GM11168 (cell line): ENCODE results near the gene FKBP6.
"Not testable (repeated sequence)": the region's sequence is repeated elsewhere in the genome, so short reads cannot be mapped to it uniquely, and the experiment has no call there.

Experiments used
- in situ Hi-C: fragments of 300-500 bp; cut with MboI; formaldehyde crosslinking; loops from one replicate; pipeline ENCODE4 v1.12.0; 2022; ENCODE audit warnings: low sequenced_read_pairs; ENCODE audit not compliant: unreplicated experiment

FKBP6 gene

GRCh38 chr7:73387221-73387828 lies 59.4 kb downstream of the FKBP6 start:
- in situ Hi-C loops = no loop called here

- in situ Hi-C loops = no loop called here
These were observed 60.0 kb downstream of the FKBP6 start for GRCh38 chr7:73387908-73388414.

GRCh38 chr7:73391396-73391795 lies 63.4 kb downstream of the FKBP6 start:
- in situ Hi-C loops = no loop called here

- in situ Hi-C loops = no loop called here
These were observed 66.5 kb downstream of the FKBP6 start for GRCh38 chr7:73394422-73394821.

GRCh38 chr7:73395538-73396503 lies 67.9 kb downstream of the FKBP6 start:
- in situ Hi-C loops = no loop called here

GRCh38 chr7:73397521-73398281 lies 69.7 kb downstream of the FKBP6 start:
- in situ Hi-C loops = no loop called here

GRCh38 chr7:73399185-73400050 lies 71.5 kb downstream of the FKBP6 start:
- in situ Hi-C loops = not testable (repeated sequence)

GRCh38 chr7:73404860-73405259 lies 76.9 kb downstream of the FKBP6 start:
- in situ Hi-C loops = not testable (repeated sequence)
